IPS-NIHi7 (cell line): Measurements from ENCODE around the gene STAB2.

Experiments
- DNase-seq: peaks from one replicate; pipeline ENCODE4 v3.0.0; 2012; ENCODE audit warnings: mixed read lengths; ENCODE audit errors: extremely low spot score

STAB2 gene

GRCh38 chr12:103690426-103690825, 103.4 kb downstream of the STAB2 start:
- no peak for DNase-seq

- no peak for DNase-seq
Measured at GRCh38 chr12:103691063-103691462, 104.0 kb downstream of the STAB2 start.

GRCh38 chr12:103696101-103696500, 109.0 kb downstream of the STAB2 start:
- no peak for DNase-seq

GRCh38 chr12:103697971-103698751, 111.1 kb downstream of the STAB2 start:
- no peak for DNase-seq

GRCh38 chr12:103698752-103699560, 111.9 kb downstream of the STAB2 start:
- DNase-seq = no peak

GRCh38 chr12:103705098-103705497, 118.0 kb downstream of the STAB2 start:
- no peak for DNase-seq

- DNase-seq = peak; percentile 62
Measured at GRCh38 chr12:103705927-103706326, 118.9 kb downstream of the STAB2 start.

- DNase-seq = no peak
Measured at GRCh38 chr12:103707446-103707845, 120.4 kb downstream of the STAB2 start.

GRCh38 chr12:103710544-103710943, 123.5 kb downstream of the STAB2 start:
- no peak for DNase-seq

- DNase-seq = no peak
Measured at GRCh38 chr12:103712216-103712615, 125.1 kb downstream of the STAB2 start.

GRCh38 chr12:103715494-103715893, 128.4 kb downstream of the STAB2 start:
- DNase-seq = no peak

GRCh38 chr12:103716517-103717196, 129.6 kb downstream of the STAB2 start:
- no peak for DNase-seq

- no peak for DNase-seq
Measured at GRCh38 chr12:103725398-103725797, 138.3 kb downstream of the STAB2 start.

- no peak for DNase-seq
Measured at GRCh38 chr12:103727638-103728037, 140.6 kb downstream of the STAB2 start.

- DNase-seq = no peak
Measured at GRCh38 chr12:103728323-103728722, 141.2 kb downstream of the STAB2 start.

- no peak for DNase-seq
Measured at GRCh38 chr12:103729499-103729898, 142.4 kb downstream of the STAB2 start.

GRCh38 chr12:103731539-103731938, 144.5 kb downstream of the STAB2 start:
- DNase-seq = no peak

- DNase-seq = no peak
Measured at GRCh38 chr12:103734863-103735262, 147.8 kb downstream of the STAB2 start.

GRCh38 chr12:103735291-103735690, 148.2 kb downstream of the STAB2 start:
- no peak for DNase-seq

GRCh38 chr12:103736572-103736971, 149.5 kb downstream of the STAB2 start:
- no peak for DNase-seq

- no peak for DNase-seq
Measured at GRCh38 chr12:103737881-103738280, 150.8 kb downstream of the STAB2 start.

GRCh38 chr12:103742349-103742932, 155.4 kb downstream of the STAB2 start:
- no peak for DNase-seq
